Osteoblast (primary cell): Measurements from ENCODE around the gene DOCK7. TPM values are rescaled to one million over a fixed set of nuclear protein-coding genes. Genes with fewer than 3 reads are reported as not detected.
"Not testable (repeated sequence)": the region's sequence is repeated elsewhere in the genome, so short reads cannot be mapped to it uniquely, and the experiment has no call there.

Experiments
- DNase-seq: peaks from one replicate; pipeline ENCODE4 v3.0.0; 2011; ENCODE audit warnings: low spot score, mixed read lengths; ENCODE audit not compliant: insufficient read length; ENCODE audit errors: missing footprints
- H2AFZ ChIP-seq: 2 replicates; pipeline ENCODE4 v1.6.0; 2011; ENCODE audit warnings: mild to moderate bottlenecking, low read length
- H3K27ac ChIP-seq: 2 replicates; pipeline ENCODE4 v1.5.1; 2011; ENCODE audit warnings: mild to moderate bottlenecking, low read depth, low read length, moderate library complexity
- H3K27me3 ChIP-seq: 2 replicates; pipeline ENCODE4 v1.6.0; 2012; ENCODE audit warnings: mild to moderate bottlenecking, control low read depth, inconsistent platforms, low read length, moderate library complexity; ENCODE audit not compliant: insufficient read depth
- H3K36me3 ChIP-seq: 2 replicates; pipeline ENCODE4 v1.5.1; 2011; ENCODE audit warnings: mild to moderate bottlenecking, low read length, control low read depth, moderate library complexity; ENCODE audit not compliant: insufficient read depth
- H3K4me1 ChIP-seq: 2 replicates; pipeline ENCODE4 v1.5.1; 2011; ENCODE audit warnings: mild to moderate bottlenecking, low read length, control low read depth, moderate library complexity; ENCODE audit not compliant: insufficient read depth
- H3K4me2 ChIP-seq: 2 replicates; pipeline ENCODE4 v1.6.0; 2011; ENCODE audit warnings: mild to moderate bottlenecking, low read length; ENCODE audit not compliant: insufficient read depth
- H3K4me3 ChIP-seq: fragments of 200-600 bp; sonication (generic); 3 replicates; pipeline ENCODE4 v1.5.1; 2012; ENCODE audit warnings: mild to moderate bottlenecking, low read length, inconsistent platforms; ENCODE audit not compliant: insufficient read depth
- H3K79me2 ChIP-seq: 2 replicates; pipeline ENCODE4 v1.6.0; 2012; ENCODE audit warnings: mild to moderate bottlenecking, low read length, control low read depth, inconsistent platforms; ENCODE audit not compliant: insufficient read depth
- H3K9me3 ChIP-seq: 2 replicates; pipeline ENCODE4 v1.5.1; 2011; ENCODE audit warnings: low read depth, low read length, control low read depth
- H4K20me1 ChIP-seq: 2 replicates; pipeline ENCODE4 v1.6.0; 2012; ENCODE audit warnings: mild to moderate bottlenecking, low read length, control low read depth; ENCODE audit not compliant: insufficient read depth
- total RNA-seq: library from RNA; depleted of rRNA; stranded (reverse); fragments of >200 nt; gene quantifications from 2 replicates; pipeline ENCODE4 v1.2.3, GENCODE V29; 2012
- TF ChIP-seq, protein P1 (sequence below): IDR thresholded peaks from 2 replicates; pipeline ENCODE4 v1.5.1; 2011; ENCODE audit warnings: mild to moderate bottlenecking, low read depth, low read length, moderate library complexity; ENCODE audit errors: extremely low read depth

Gene DOCK7
- total RNA-seq, 1 donor: 73.8 TPM

DNA sequence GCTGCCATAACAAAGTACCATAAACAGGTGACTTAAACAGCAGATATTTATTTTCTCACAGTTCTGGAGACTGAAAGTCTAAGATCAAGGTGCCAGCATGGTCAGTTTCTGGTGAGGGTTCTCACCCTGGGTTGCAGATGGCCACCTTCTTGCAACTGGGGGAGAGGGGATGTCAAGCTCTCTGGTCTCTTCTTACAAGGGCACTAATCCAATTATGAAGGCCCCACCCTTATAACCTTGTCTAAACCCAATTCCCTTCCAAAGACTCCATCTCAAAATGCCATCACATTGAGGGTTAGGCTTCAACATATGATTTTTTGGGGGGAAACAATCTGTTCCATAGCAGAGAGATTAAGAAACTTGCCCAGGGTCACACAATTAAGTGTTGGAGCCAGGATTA, 115.7 kb downstream of the DOCK7 start:
- no peaks in the 10 kb centered on the region for H3K9me3 ChIP-seq
- H3K79me2 ChIP-seq: peaks cover 2% of the 10 kb centered on the region
- TF ChIP-seq, protein P1, sequence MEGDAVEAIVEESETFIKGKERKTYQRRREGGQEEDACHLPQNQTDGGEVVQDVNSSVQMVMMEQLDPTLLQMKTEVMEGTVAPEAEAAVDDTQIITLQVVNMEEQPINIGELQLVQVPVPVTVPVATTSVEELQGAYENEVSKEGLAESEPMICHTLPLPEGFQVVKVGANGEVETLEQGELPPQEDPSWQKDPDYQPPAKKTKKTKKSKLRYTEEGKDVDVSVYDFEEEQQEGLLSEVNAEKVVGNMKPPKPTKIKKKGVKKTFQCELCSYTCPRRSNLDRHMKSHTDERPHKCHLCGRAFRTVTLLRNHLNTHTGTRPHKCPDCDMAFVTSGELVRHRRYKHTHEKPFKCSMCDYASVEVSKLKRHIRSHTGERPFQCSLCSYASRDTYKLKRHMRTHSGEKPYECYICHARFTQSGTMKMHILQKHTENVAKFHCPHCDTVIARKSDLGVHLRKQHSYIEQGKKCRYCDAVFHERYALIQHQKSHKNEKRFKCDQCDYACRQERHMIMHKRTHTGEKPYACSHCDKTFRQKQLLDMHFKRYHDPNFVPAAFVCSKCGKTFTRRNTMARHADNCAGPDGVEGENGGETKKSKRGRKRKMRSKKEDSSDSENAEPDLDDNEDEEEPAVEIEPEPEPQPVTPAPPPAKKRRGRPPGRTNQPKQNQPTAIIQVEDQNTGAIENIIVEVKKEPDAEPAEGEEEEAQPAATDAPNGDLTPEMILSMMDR: no peak
- no peak overlapping the region for H3K27ac ChIP-seq
- DNase-seq: no peak
- H3K4me2 ChIP-seq: no peak overlapping the region
- no peaks in the 10 kb centered on the region for H4K20me1 ChIP-seq
- no peaks in the 10 kb centered on the region for H3K27me3 ChIP-seq
- no peaks in the 10 kb centered on the region for H3K4me1 ChIP-seq
- H2AFZ ChIP-seq: no peak overlapping the region
- H3K4me3 ChIP-seq: no peak overlapping the region
- peaks cover 13% of the 10 kb centered on the region for H3K36me3 ChIP-seq

DNA sequence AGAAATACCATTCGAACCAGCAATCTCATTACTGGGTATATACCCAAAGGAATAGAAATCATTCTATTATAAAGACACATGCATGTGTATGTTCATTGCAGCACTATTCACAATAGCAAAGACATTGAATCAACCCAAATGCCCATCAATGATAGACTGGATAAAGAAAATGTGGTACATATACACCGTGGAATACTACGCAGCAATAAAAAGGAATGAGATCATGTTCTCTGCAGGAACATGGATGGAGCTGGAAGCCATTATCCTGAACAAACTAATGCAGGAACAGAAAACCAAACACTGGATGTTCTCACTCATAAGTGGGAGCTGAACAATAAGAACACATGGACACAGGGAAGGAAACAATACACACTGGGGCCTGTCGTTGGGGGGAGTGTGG, 116.7 kb downstream of the DOCK7 start:
- H4K20me1 ChIP-seq, H3K4me3 ChIP-seq, H2AFZ ChIP-seq, H3K27me3 ChIP-seq, H3K9me3 ChIP-seq, H3K4me2 ChIP-seq, H3K79me2 ChIP-seq, H3K27ac ChIP-seq, DNase-seq, H3K4me1 ChIP-seq: not testable (repeated sequence)
- peaks cover 13% of the 10 kb centered on the region for H3K36me3 ChIP-seq

- H3K4me2 ChIP-seq, H3K4me3 ChIP-seq, H3K27ac ChIP-seq, H3K79me2 ChIP-seq, H4K20me1 ChIP-seq, H3K27me3 ChIP-seq, H3K36me3 ChIP-seq, H2AFZ ChIP-seq, H3K4me1 ChIP-seq, H3K9me3 ChIP-seq, DNase-seq: not testable (repeated sequence)
Observed at GRCh38 chr1:62567926-62568325, 120.3 kb downstream of the DOCK7 start.

DNA sequence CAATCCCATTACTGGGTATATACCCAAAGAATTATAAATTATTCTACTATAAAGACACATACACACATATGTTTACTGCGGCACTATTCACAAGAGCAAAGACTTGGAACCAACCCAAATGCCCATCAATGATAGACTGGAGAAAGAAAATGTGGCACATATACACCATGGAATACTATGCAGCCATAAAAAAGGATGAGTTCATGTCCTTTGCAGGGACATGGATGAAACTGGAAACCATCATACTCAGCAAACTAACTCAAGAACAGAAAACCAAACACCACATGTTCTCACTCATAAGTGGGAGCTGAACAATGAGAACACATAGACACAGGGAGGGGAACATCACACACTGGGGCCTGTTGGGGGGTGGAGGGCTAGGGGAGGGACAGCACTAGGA, 121.0 kb downstream of the DOCK7 start:
- H4K20me1 ChIP-seq, H3K79me2 ChIP-seq, H3K4me1 ChIP-seq, DNase-seq, H3K27me3 ChIP-seq, H3K9me3 ChIP-seq, H2AFZ ChIP-seq, H3K27ac ChIP-seq, H3K36me3 ChIP-seq, H3K4me3 ChIP-seq, H3K4me2 ChIP-seq: not testable (repeated sequence)

DNA sequence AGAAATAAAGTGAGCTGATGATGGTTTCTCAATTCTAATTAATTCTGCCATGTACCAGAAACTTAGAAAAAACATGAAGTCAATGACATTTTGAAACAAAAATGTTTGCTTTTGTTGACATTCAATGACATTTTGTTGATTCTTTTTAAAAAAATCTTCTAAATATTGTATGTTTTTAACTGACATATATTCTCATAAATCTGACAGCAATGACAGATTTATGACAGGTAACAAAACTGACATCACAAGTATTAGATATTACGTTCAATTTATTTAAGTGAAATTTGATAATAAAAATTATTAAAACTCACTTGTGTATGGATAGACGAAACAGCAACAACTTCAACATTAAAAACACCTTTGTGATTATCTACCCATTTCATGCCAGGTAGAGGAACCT, 126.9 kb downstream of the DOCK7 start:
- TF ChIP-seq, protein P1: no peak
- no peak overlapping the region for H3K4me2 ChIP-seq
- no peak overlapping the region for H3K27ac ChIP-seq
- no peaks in the 10 kb centered on the region for H3K27me3 ChIP-seq
- H3K36me3 ChIP-seq: peaks cover 6% of the 10 kb centered on the region
- no peaks in the 10 kb centered on the region for H4K20me1 ChIP-seq
- H3K4me3 ChIP-seq: no peak overlapping the region
- H2AFZ ChIP-seq: no peak overlapping the region
- H3K4me1 ChIP-seq: no peaks in the 10 kb centered on the region
- H3K79me2 ChIP-seq: no peaks in the 10 kb centered on the region
- no peaks in the 10 kb centered on the region for H3K9me3 ChIP-seq
- no peak for DNase-seq
